ENCODE data around the gene SMAD6.

DNA sequence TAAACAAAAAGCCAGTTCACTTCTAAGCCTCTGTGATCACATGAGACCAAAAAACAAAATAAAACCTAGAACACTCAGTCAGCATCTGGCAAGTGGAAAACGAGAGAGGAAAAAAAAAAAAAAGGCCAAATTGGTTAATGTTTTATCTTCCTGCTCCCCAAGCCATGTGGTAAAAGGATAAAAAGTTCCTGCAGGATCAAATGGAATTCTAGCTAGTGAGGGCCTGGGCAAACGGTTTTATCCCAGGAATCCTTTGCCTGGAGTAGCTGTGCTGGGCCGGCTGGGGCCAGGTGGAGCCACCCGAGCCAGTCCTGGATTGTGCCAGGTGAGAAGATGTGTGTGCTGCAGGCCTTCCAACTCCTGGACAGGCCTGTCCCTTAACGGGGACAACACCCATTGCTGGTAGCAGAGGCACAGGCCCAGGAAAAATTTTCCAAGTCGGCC lies 13.2 kb downstream of the SMAD6 start:
- TF ChIP-seq CEBPB (IDR thresholded peaks at IDR 0.05; ENCODE audit: low read depth, low read length) (no peak), CTCF (conservative IDR thresholded peaks at IDR 0.05; ENCODE audit: low read depth, low read length) (no peak), POLR2A (IDR thresholded peaks at IDR 0.05; ENCODE audit: low read depth, low read length) (no peak), BHLHE40 (IDR thresholded peaks at IDR 0.05; ENCODE audit: low read depth, low read length) (no peak), MAFK (IDR thresholded peaks at IDR 0.05; ENCODE audit: low read depth, low read length) (no peak), RFX5 (IDR thresholded peaks at IDR 0.05; ENCODE audit: low read depth, low read length) (no peak), CHD1 (IDR thresholded peaks at IDR 0.05; ENCODE audit: low read depth, low read length) (no peak), RAD21 (IDR thresholded peaks at IDR 0.05; ENCODE audit: low read length) (no peak), MXI1 (IDR thresholded peaks at IDR 0.05; ENCODE audit: borderline replicate concordance, low read depth, low read length) (no peak), NFE2L2 (IDR thresholded peaks at IDR 0.05; ENCODE audit: low read depth, low read length) (no peak), USF2 (IDR thresholded peaks at IDR 0.05; ENCODE audit: low read depth, low read length) (no peak), RCOR1 (IDR thresholded peaks at IDR 0.05; ENCODE audit: insufficient replicate concordance, low read length) (no peak), SMC3 (IDR thresholded peaks at IDR 0.05; ENCODE audit: low read depth, low read length) (no peak), FOS (IDR thresholded peaks at IDR 0.05; ENCODE audit: low read depth, low read length) (no peak)

Data from IMR-90 (cell line).